OCI-LY3 (cell line): ENCODE results near the gene EPHB1.

Experiments
- H2AFZ ChIP-seq: fragments of 200-600, 300-600 bp; shearing (Covaris generic); 2 replicates; pipeline ENCODE4 v1.6.0; 2014; ENCODE audit warnings: antibody characterized with exemption, low read depth, low read length
- H3K27ac ChIP-seq: fragments of 200-600, 300-600 bp; sonication (generic); 2 replicates; pipeline ENCODE4 v1.5.1; 2014; ENCODE audit warnings: mild to moderate bottlenecking, low read length, moderate library complexity, mixed read lengths
- H3K27me3 ChIP-seq: fragments of 200-600, 300-600 bp; sonication (generic); 2 replicates; pipeline ENCODE4 v1.6.1; 2014; ENCODE audit warnings: low read depth, low read length, mixed read lengths
- H3K36me3 ChIP-seq: fragments of 200-600, 300-600 bp; sonication (generic); replicated peaks from 2 replicates; pipeline ENCODE3; 2014; ENCODE audit warnings: low read depth, low read length, mixed read lengths
- H3K4me1 ChIP-seq: fragments of 300-600, 200-600 bp; sonication (generic); 2 replicates; pipeline ENCODE4 v1.6.1; 2014; ENCODE audit warnings: low read length, mixed read lengths
- H3K4me2 ChIP-seq: fragments of 200-600, 300-600 bp; sonication (generic); 2 replicates; pipeline ENCODE4 v1.6.1; 2014; ENCODE audit warnings: low read length, mixed read lengths
- H3K4me3 ChIP-seq: fragments of 300-600, 200-600 bp; sonication (generic); 2 replicates; pipeline ENCODE4 v1.5.1; 2014; ENCODE audit warnings: antibody characterized with exemption, mild to moderate bottlenecking, low read length, moderate library complexity
- H3K79me2 ChIP-seq: fragments of 300-600, 200-600 bp; shearing (Covaris generic); 2 replicates; pipeline ENCODE4 v1.6.1; 2014; ENCODE audit warnings: mild to moderate bottlenecking, low read length, mixed read lengths
- H3K9ac ChIP-seq: fragments of 300-600, 200-600 bp; shearing (Covaris generic); 2 replicates; pipeline ENCODE4 v1.6.0; 2014; ENCODE audit warnings: mild to moderate bottlenecking, low read length, moderate library complexity
- H3K9me3 ChIP-seq: fragments of 200-600, 300-600 bp; shearing (Covaris generic); 2 replicates; pipeline ENCODE4 v1.6.1; 2014; ENCODE audit warnings: low read length, mixed read lengths; ENCODE audit not compliant: insufficient read depth
- H4K20me1 ChIP-seq: fragments of 200-600, 300-600 bp; sonication (generic); 2 replicates; pipeline ENCODE4 v1.6.1; 2016; ENCODE audit warnings: low read length, mixed read lengths; ENCODE audit not compliant: insufficient read depth
- EZH2phosphoT487 ChIP-seq: fragments of 200-600 bp; shearing (Covaris generic); IDR thresholded peaks from 2 replicates; pipeline ENCODE4 v1.6.1; 2018; ENCODE audit warnings: antibody characterized with exemption, mixed run types, low read depth
- TF ChIP-seq, protein P1 (sequence below): fragments of 200-600, 300-600 bp; sonication (generic); IDR thresholded peaks from 2 replicates; pipeline ENCODE4 v1.5.1; 2014; ENCODE audit warnings: antibody characterized with exemption, low read length, low read depth

EPHB1 gene

DNA sequence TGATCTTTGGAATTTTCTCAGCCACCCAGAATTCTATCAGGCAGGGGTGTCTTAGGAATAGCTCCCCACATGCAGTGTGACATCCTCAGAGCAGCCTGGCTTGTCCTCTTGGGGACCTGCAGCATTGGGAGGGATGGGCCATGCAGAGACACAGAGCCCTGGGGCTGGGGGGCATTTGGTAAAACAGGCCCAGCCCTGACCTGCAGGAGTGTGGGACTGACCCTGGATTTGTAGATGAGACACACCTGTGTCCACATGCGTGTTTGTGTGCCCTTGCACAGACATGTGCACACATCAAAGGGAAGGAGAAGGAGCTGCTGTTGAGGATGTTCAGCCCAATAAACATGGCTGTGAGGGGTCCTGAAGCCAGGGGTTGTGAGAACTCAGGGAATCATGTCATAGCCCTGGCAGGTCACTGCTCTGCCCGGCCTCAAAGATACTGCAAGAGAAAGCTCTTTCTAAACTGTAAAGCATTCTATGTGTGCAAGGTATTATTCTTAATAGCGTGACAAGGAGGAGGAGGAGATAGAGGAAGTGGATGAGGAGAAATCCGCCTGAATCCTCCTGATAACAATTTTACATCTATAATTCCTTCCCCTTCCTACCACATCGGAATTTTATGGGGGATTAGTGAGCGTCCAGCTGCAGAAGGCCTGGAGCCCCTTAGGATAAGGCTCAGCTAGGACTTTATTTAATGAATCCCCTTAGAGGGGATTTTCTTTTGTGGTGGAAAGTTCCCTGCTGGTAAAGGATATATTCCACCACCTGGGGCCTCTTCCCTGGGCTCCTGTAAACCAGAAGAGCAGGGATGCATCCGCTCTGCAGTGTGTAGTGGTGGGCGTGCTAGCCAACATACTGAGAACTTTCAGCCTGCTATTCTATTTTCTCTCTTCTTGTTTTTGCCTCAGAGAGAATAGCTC is 245.5 kb downstream of the EPHB1 start:
- no peak overlapping the region for H3K27ac ChIP-seq
- no peak overlapping the region for H3K9ac ChIP-seq
- H3K4me1 ChIP-seq: no peaks in the 10 kb centered on the region
- H3K36me3 ChIP-seq: peaks cover 40% of the 10 kb centered on the region
- no peak overlapping the region for H2AFZ ChIP-seq
- H3K79me2 ChIP-seq: peaks cover 83% of the 10 kb centered on the region
- no peak overlapping the region for H3K4me2 ChIP-seq
- H3K9me3 ChIP-seq: no peaks in the 10 kb centered on the region
- H3K4me3 ChIP-seq: no peak overlapping the region
- no peaks in the 10 kb centered on the region for H3K27me3 ChIP-seq
- TF ChIP-seq EZH2phosphoT487: no peak
- TF ChIP-seq, protein P1, sequence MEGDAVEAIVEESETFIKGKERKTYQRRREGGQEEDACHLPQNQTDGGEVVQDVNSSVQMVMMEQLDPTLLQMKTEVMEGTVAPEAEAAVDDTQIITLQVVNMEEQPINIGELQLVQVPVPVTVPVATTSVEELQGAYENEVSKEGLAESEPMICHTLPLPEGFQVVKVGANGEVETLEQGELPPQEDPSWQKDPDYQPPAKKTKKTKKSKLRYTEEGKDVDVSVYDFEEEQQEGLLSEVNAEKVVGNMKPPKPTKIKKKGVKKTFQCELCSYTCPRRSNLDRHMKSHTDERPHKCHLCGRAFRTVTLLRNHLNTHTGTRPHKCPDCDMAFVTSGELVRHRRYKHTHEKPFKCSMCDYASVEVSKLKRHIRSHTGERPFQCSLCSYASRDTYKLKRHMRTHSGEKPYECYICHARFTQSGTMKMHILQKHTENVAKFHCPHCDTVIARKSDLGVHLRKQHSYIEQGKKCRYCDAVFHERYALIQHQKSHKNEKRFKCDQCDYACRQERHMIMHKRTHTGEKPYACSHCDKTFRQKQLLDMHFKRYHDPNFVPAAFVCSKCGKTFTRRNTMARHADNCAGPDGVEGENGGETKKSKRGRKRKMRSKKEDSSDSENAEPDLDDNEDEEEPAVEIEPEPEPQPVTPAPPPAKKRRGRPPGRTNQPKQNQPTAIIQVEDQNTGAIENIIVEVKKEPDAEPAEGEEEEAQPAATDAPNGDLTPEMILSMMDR: no peak
- H4K20me1 ChIP-seq: peaks cover 80% of the 10 kb centered on the region

DNA sequence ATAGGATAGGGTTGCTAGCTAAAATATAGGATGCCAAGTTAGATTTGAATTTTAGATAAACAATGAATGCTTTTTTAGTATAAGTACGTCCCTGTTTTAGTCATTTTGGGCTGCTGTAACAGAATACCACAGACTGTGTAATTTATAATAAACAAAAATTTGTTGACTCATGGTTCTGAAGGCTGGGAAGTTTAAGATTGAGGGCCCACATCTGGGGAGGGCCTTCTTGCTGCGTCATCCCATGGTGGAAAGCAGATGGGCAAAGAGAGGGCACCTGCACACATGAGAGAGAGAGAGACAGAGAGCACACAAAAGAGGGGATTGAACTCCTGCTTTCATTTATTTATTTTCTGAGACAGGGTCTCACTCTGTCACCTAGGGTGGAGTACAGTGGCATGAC is 246.5 kb downstream of the EPHB1 start:
- Histone ChIP-seq H3K4me2 (no peak overlapping the region), H3K79me2 (peaks cover 83% of the 10 kb centered on the region), H4K20me1 (peaks cover 80% of the 10 kb centered on the region), H3K9me3 (no peaks in the 10 kb centered on the region), H3K27me3 (no peaks in the 10 kb centered on the region), H3K36me3 (peaks cover 42% of the 10 kb centered on the region), H3K9ac (no peak overlapping the region), H3K4me1 (no peaks in the 10 kb centered on the region), H3K4me3 (no peak overlapping the region), H3K27ac (no peak overlapping the region), H2AFZ (no peak overlapping the region)
- no peak for TF ChIP-seq EZH2phosphoT487
- TF ChIP-seq, protein P1: no peak

DNA sequence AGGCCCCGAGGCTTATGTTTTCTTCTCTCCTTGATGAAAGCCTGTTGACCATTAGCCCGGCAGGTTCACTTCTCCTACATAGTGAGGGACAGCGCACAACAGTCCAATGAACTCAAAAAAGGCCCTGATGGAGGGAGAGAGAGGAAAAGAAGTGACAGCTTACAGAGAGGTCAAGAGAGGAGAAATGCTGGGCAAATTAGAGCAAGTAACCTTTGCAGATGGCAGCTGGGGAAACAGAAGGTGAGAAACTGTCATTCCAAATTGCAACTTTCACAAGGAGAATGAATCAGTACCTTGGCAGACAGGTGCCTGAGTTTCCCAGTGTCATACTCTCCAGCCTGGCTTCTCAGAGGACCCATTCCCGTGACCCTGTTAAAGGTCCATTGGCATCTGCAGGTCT is 252.0 kb downstream of the EPHB1 start:
- Histone ChIP-seq H3K4me3 (no peak overlapping the region), H3K9ac (no peak overlapping the region), H4K20me1 (peaks cover 90% of the 10 kb centered on the region), H3K27ac (no peak overlapping the region), H3K36me3 (peaks cover 50% of the 10 kb centered on the region), H3K9me3 (no peaks in the 10 kb centered on the region), H3K4me2 (no peak overlapping the region), H3K4me1 (peaks cover 17% of the 10 kb centered on the region), H3K27me3 (no peaks in the 10 kb centered on the region), H3K79me2 (peaks cover 90% of the 10 kb centered on the region), H2AFZ (no peak overlapping the region)
- TF ChIP-seq, protein P1: no peak
- no peak for TF ChIP-seq EZH2phosphoT487

DNA sequence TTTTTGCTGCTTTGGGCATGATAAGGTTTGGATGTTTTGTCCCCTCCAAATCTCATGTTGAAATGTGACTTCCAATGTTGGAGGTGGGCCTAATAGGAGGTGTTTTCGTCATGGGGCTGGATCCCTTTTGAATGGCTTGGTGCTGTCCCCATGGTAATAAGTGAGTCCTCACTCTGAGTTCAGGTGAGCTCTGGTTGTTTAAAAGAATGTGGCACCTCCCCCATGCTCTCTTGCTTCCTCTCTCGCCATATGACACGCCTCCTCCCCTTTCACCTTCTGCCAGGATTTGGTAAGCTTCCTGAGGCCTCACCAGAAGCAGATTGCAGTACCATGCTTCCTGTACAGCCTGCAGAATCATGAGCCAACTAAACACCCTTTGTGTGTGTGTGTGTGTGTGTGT is 255.5 kb downstream of the EPHB1 start:
- peaks cover 17% of the 10 kb centered on the region for H3K4me1 ChIP-seq
- no peak overlapping the region for H2AFZ ChIP-seq
- no peaks in the 10 kb centered on the region for H3K27me3 ChIP-seq
- peaks cover 78% of the 10 kb centered on the region for H3K79me2 ChIP-seq
- H3K36me3 ChIP-seq: peaks cover 35% of the 10 kb centered on the region
- no peak overlapping the region for H3K4me3 ChIP-seq
- peaks cover 90% of the 10 kb centered on the region for H4K20me1 ChIP-seq
- H3K4me2 ChIP-seq: no peak overlapping the region
- no peak overlapping the region for H3K27ac ChIP-seq
- H3K9me3 ChIP-seq: no peaks in the 10 kb centered on the region
- no peak overlapping the region for H3K9ac ChIP-seq
- TF ChIP-seq EZH2phosphoT487: no peak
- TF ChIP-seq, protein P1: no peak
